Measurements from ENCODE around the gene STK32B. TPM values are rescaled to one million over a fixed set of nuclear protein-coding genes. Genes with fewer than 3 reads are reported as not detected.

Gene STK32B
- total RNA-seq, 4 donors from 2014 or later = 3.0 to 33.8 (median 4.3) TPM

DNA sequence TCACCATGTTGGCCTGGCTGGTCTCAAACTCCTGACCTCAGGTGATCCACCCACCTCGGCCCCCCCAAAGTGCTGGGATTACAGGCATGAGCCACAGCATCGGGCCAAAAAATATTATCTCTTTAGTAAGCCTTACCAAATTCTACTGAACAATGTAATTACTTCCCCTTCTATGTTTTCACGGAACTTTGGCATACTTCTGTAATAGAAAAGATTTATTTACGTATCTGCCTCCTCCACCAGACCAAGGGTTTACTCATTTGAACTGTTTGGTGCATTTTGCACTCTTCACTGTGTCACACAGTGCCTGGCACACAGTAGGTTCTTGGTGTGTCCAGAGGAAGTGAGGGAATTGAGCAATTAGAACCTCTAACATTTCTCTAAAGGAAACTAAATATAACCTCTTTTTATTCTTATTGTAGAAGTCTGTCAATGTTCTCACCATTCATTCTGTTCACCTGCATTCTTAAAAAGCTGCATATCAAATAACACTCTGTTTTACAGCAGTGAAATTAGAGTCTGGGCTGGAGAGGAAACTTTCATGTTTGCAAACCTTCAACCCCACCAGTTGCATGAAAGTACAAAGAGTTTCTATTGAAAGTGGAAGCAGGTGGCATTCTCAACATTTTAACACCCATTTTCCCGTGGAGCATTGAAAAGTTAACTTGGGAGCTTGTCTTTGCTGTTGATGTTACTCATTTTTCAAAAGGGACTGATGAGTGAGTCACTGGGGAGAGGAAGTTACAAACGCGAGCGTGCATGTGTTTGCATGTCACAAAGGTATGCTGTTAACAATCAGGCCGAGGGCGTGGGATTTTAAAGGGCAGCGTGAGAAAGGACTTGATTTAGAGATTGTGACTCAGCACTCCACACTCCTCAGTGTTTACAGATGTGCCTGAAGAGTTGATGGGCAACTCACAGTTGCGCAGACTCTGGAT lies 314.1 kb downstream of the STK32B start:
- TF ChIP-seq POLR2A (IDR thresholded peaks at IDR 0.05) = no peak
- TF ChIP-seq, protein P1, sequence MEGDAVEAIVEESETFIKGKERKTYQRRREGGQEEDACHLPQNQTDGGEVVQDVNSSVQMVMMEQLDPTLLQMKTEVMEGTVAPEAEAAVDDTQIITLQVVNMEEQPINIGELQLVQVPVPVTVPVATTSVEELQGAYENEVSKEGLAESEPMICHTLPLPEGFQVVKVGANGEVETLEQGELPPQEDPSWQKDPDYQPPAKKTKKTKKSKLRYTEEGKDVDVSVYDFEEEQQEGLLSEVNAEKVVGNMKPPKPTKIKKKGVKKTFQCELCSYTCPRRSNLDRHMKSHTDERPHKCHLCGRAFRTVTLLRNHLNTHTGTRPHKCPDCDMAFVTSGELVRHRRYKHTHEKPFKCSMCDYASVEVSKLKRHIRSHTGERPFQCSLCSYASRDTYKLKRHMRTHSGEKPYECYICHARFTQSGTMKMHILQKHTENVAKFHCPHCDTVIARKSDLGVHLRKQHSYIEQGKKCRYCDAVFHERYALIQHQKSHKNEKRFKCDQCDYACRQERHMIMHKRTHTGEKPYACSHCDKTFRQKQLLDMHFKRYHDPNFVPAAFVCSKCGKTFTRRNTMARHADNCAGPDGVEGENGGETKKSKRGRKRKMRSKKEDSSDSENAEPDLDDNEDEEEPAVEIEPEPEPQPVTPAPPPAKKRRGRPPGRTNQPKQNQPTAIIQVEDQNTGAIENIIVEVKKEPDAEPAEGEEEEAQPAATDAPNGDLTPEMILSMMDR (IDR thresholded peaks at IDR 0.05) = no peak
- intact Hi-C loops (cut with DNase I; ENCODE audit: low total_unique reads) = no loop called here
- DNase-seq = no peak

DNA sequence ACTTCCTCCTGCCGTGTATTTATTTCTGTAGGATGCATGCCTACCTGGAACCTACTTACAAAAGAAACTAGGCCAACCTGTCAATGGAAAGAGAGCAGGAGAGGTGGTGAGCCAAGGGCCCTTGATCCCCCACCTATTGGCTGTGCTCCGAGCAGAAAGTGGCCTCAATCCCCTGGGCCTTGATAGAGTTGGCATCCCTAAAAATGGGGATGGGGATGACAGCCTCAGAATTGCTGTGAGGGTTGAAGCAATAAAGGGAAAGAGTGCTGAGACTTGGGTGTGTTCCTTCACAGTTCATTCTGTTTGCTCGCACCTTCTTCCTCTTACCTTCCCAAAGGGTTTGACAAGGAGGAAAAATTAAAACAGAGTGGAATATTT lies 314.7 kb downstream of the STK32B start:
- TF ChIP-seq, protein P1 (IDR thresholded peaks at IDR 0.05) = no peak
- no peak for TF ChIP-seq POLR2A (IDR thresholded peaks at IDR 0.05)
- intact Hi-C loops (cut with DNase I; ENCODE audit: low total_unique reads) = no loop called here

More for the DNA sequence above, 314.1 kb downstream of the STK32B start:
- no peaks in the 10 kb centered on the region for H3K4me1 ChIP-seq
- no peaks in the 10 kb centered on the region for H3K27me3 ChIP-seq
- no peaks in the 10 kb centered on the region for H3K36me3 ChIP-seq
- no peak overlapping the region for H3K27ac ChIP-seq
- no peak overlapping the region for H3K4me3 ChIP-seq
- no peaks in the 10 kb centered on the region for H3K9me3 ChIP-seq

DNA sequence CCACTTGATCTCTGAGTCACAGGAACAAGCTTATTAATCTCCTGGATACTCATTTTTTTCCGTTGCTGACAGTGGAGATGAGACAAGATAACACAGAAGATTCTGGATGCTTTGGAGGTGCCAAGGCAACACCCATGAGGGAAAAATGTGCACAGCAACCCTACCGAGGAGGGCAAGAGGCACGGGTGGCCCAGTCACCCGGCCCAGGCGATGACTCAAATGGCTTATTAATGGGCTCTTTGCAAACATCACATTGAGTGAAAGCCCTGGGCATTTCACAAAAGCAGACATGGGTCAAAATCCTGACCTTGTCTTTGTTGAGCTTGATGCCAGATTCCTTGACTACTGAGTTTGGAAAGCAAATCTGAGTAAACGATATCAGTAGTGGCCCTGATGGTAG lies 315.1 kb downstream of the STK32B start:
- no peak for TF ChIP-seq POLR2A (IDR thresholded peaks at IDR 0.05)
- TF ChIP-seq, protein P1 (IDR thresholded peaks at IDR 0.05) = no peak
- intact Hi-C loops (cut with DNase I; ENCODE audit: low total_unique reads) = no loop called here
- Histone ChIP-seq H3K36me3 (no peaks in the 10 kb centered on the region), H3K27me3 (no peaks in the 10 kb centered on the region), H3K4me1 (no peaks in the 10 kb centered on the region), H3K9me3 (no peaks in the 10 kb centered on the region), H3K27ac (no peak overlapping the region), H3K4me3 (no peak overlapping the region)
- no peak for DNase-seq

More for the DNA sequence above, 314.7 kb downstream of the STK32B start:
- H3K27me3 ChIP-seq = no peaks in the 10 kb centered on the region
- no peak for DNase-seq
- no peaks in the 10 kb centered on the region for H3K9me3 ChIP-seq
- H3K4me3 ChIP-seq = no peak overlapping the region
- H3K36me3 ChIP-seq = no peaks in the 10 kb centered on the region
- H3K4me1 ChIP-seq = no peaks in the 10 kb centered on the region
- H3K27ac ChIP-seq = no peak overlapping the region

DNA sequence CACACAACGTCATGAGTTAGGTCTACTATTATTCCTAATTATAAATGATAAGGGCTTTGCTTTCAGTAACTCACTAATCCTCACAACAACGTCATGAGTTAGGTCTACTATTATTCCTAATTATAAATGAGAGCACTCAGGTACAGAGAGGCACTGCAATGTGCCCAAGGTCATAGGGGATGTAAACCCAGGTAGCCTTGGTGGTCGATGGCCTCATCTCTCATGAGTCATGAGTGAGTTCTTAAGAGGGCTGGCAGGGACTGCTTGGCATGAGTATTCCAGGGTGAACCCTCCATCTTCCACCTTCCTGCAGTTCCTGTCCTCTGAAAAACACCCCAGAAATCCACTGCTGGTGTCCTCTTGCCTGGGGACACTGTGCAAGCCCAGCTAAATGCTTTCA lies 317.1 kb downstream of the STK32B start:
- no peak overlapping the region for H3K4me3 ChIP-seq
- intact Hi-C loops (cut with DNase I; ENCODE audit: low total_unique reads) = no loop called here
- no peaks in the 10 kb centered on the region for H3K9me3 ChIP-seq
- TF ChIP-seq, protein P1 (IDR thresholded peaks at IDR 0.05) = no peak
- TF ChIP-seq POLR2A (IDR thresholded peaks at IDR 0.05) = no peak
- no peaks in the 10 kb centered on the region for H3K27me3 ChIP-seq
- no peak for DNase-seq
- H3K27ac ChIP-seq = no peak overlapping the region
- no peaks in the 10 kb centered on the region for H3K4me1 ChIP-seq
- H3K36me3 ChIP-seq = no peaks in the 10 kb centered on the region

DNA sequence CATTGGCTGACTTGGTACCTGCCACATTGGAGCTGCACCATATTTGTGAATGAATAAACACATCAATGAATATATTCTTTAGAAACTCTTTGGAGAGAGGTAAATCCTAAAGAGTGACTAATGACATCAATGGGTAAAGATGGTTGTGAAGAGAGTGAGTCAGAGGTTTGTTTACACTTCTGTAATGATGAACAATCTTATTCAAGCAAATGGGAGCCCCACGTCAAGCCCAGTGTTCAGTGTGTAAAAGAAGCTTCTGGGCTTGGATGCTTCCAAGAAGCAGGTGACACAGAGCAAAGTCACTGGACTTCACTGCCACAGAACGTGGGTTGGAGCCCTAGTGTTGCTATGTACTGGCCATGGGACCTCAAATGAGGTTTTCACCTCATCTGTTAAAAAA lies 319.0 kb downstream of the STK32B start:
- Histone ChIP-seq H3K27ac (no peak overlapping the region), H3K27me3 (no peaks in the 10 kb centered on the region), H3K4me3 (no peak overlapping the region), H3K4me1 (no peaks in the 10 kb centered on the region), H3K36me3 (no peaks in the 10 kb centered on the region), H3K9me3 (no peaks in the 10 kb centered on the region)
- no peak for TF ChIP-seq POLR2A (IDR thresholded peaks at IDR 0.05)
- TF ChIP-seq, protein P1 (IDR thresholded peaks at IDR 0.05) = no peak
- intact Hi-C loops (cut with DNase I; ENCODE audit: low total_unique reads) = no loop called here
- no peak for DNase-seq
